Mononuclear cell (primary cell): ENCODE measurements around the gene CLCN1. TPM values are rescaled to one million over a fixed set of nuclear protein-coding genes. Genes with fewer than 3 reads are reported as not detected.
A peak's percentile ranks its signal among the peaks of the same experiment; 100 is the strongest.

ENCODE experiments used
- H3K27me3 ChIP-seq: 2 replicates; pipeline ENCODE4 v1.6.0; 2011; ENCODE audit warnings: low read length, control low read depth; ENCODE audit not compliant: insufficient read depth
- H3K4me1 ChIP-seq: 2 replicates; pipeline ENCODE4 v1.5.1; 2011; ENCODE audit warnings: mild to moderate bottlenecking, low read length, control low read depth; ENCODE audit not compliant: insufficient read depth
- H3K4me3 ChIP-seq: 2 replicates; pipeline ENCODE4 v1.5.1; 2011; ENCODE audit warnings: mild to moderate bottlenecking, low read length, moderate library complexity
- H3K9me3 ChIP-seq: 2 replicates; pipeline ENCODE4 v1.5.1; 2011; ENCODE audit warnings: low read depth, mild to moderate bottlenecking, control low read depth, low read length
- total RNA-seq: library from RNA; depleted of rRNA; stranded (reverse); fragments of >200 nt; gene quantifications from one replicate; pipeline ENCODE4 v1.2.3, GENCODE V29; 2012

CLCN1 gene
- total RNA-seq, 1 donor = 0.21 TPM

DNA sequence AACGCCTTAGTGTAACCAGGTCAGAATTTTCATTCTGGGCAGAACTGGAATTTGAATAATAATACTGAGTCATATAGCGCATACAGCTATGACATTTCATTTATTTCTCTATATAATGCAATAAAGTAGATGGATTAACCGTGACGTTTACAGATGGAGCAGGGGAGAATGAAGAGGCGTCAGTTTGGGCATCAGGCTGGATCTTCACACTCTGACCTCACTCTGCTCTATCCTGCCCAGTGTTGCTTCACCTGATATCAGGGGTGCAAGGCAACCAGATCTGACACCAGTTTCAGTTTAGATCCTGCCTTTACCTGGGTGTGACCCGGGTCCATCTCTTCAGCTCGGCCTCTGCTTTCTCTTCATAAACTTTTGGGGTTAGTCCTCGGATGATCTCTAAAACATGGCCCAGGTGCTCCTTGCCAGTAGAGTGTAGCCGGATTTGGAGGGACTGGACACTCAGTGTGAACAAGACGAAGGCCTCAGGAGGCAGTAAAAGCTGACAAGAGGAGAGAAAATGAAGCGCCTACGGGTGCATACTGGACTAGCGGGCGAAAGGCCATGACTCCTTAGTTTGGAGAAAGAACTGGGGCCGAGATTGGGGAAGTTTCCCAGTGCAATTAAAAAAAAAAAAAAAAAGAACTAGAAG lies 63.8 kb downstream of the CLCN1 start:
- no peaks in the 10 kb centered on the region for H3K27me3 ChIP-seq
- H3K4me3 ChIP-seq = peak overlapping the region; percentile 93

DNA sequence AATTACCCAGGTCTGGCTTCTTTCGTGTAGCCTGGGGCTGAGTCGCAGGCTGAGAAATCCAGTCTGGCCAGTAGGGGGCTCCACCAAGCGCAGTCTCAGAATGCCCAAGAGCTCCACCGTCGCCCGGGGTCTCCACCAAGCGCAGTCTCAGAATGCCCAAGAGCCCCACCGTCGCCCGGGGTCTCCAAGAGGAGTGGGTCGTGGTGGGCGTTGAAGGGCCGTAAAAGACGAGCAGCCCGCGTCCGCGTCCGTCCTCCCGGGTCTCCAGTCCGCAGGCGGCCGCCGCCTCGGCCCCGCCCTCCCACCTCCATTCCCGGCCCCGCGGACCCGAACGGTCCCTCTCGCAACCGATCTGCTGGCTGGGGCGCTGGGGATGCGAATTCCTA lies 64.3 kb downstream of the CLCN1 start:
- Histone ChIP-seq H3K9me3 (no peaks in the 10 kb centered on the region), H3K27me3 (no peaks in the 10 kb centered on the region), H3K4me1 (peaks cover 83% of the 10 kb centered on the region), H3K4me3 (peak overlapping the region; percentile 93)

More for the DNA sequence above, 63.8 kb downstream of the CLCN1 start:
- Histone ChIP-seq H3K9me3 (no peaks in the 10 kb centered on the region), H3K4me1 (peaks cover 83% of the 10 kb centered on the region)

DNA sequence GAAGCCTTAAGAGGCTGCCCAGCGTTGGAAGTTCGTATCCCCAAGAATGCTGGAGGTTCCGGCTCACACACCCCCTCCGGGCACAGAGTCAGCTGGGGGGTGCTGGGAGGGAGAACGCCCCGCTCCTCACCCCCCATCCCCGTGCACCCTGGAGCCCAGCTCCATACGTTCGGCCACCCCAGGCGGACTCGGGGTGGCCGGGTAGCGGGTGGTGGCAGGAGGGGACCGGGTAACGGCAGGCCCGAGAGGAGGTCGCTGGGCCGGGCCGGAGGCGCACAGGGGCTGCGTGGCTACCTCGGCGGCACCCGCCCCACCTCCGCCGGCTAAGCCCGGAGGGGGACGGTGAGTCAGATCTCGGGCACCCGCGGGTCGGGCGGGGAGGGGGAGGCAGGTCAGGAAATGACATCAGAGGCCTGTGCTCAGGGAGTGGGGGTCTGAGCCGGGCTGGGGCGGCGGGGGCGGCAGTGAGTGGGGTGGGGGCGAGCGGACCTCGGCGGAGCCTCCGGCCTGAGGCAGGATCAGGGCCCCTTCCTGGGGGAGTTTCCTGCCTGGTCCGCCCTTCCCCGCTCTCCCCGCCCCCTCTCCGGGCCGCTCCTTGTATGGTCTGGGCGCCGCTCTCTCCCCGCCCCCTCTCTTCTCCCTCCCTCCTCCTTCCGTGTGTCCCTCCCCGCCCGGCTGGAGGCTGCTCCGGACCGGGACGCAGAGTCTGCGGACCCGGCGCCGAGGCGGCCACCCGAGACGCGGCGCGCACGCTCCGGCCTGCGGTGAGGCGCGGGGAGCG lies 64.9 kb downstream of the CLCN1 start, which contains the start of gene ZYX:
Gene ZYX, plus strand, starts transcription at position 700 of the 781 bp plus-strand sequence. CDS start 227 bp downstream, outside the sequence.
- no peaks in the 10 kb centered on the region for H3K9me3 ChIP-seq
- H3K4me1 ChIP-seq = peaks cover 83% of the 10 kb centered on the region
- H3K27me3 ChIP-seq = no peaks in the 10 kb centered on the region
- H3K4me3 ChIP-seq = peak within 1 kb of the TSS; percentile 93

DNA sequence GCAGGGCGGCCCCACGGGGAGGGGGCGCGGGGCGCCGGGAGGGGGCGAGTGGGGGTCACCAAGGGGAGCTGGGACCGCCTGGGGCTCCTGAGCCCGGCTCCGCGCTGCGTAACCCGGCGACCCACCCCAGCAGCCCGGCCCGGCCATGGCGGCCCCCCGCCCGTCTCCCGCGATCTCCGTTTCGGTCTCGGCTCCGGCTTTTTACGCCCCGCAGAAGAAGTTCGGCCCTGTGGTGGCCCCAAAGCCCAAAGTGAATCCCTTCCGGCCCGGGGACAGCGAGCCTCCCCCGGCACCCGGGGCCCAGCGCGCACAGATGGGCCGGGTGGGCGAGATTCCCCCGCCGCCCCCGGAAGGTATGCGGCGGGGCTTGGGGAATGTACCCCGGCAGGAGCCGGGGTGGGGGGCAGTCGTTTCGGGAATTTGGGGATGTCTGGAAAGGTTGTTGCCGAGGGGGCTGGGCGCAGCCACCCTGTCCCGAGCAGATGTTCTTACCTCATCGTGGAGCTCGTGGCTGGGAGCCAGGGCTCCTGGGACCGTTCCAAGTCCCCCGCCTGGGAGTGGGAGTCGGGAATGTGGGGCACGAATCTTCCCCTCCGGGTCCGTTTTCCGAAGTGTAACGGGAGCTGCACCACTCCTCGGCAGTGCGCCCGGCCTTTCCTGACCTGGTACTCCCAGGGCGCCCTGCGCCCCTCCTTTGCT lies 65.7 kb downstream of the CLCN1 start:
- Histone ChIP-seq H3K9me3 (no peaks in the 10 kb centered on the region), H3K4me1 (peaks cover 83% of the 10 kb centered on the region), H3K27me3 (no peaks in the 10 kb centered on the region), H3K4me3 (peak overlapping the region; percentile 93)

DNA sequence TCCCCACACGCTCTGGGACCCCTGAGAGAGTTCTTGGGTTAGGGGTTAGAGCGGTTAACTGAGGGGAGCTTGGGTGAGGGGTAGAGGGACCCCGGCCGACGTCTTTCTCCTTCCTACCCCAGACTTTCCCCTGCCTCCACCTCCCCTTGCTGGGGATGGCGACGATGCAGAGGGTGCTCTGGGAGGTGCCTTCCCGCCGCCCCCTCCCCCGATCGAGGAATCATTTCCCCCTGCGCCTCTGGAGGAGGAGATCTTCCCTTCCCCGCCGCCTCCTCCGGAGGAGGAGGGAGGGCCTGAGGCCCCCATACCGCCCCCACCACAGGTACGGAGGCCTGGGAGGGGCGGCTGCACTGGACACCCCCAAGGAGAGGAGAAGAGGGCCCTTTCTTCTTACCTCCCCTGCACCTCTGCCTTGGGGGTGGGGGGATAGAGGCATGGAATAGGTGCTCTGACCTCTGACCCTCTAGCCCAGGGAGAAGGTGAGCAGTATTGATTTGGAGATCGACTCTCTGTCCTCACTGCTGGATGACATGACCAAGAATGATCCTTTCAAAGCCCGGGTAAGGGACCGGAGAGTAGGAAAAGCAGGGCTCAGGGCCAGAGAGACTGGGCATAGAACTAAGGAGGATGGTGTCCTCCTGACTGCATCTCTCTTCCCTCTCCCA lies 66.3 kb downstream of the CLCN1 start:
- peak overlapping the region; percentile 93 for H3K4me3 ChIP-seq
- peaks cover 83% of the 10 kb centered on the region for H3K4me1 ChIP-seq
- H3K9me3 ChIP-seq = no peaks in the 10 kb centered on the region
- H3K27me3 ChIP-seq = no peaks in the 10 kb centered on the region

DNA sequence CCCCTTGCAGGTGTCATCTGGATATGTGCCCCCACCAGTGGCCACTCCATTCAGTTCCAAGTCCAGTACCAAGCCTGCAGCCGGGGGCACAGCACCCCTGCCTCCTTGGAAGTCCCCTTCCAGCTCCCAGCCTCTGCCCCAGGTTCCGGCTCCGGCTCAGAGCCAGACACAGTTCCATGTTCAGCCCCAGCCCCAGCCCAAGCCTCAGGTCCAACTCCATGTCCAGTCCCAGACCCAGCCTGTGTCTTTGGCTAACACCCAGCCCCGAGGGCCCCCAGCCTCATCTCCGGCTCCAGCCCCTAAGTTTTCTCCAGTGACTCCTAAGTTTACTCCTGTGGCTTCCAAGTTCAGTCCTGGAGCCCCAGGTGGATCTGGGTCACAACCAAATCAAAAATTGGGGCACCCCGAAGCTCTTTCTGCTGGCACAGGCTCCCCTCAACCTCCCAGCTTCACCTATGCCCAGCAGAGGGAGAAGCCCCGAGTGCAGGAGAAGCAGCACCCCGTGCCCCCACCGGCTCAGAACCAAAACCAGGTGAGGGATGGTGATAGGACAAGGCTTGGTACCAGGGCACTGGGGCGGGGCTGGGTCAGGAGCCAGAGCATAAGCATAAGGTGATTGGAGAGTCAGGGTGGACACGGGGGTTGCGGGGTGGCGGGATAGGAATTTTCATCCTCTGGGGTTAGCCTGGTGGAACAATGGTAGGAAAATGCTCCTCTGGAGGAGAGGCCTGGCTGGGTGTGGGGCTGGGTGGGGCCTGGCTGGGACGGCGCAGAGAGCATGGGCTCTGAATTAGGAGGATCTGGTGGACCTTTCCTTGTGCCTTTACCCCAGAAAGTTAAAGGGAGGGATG lies 67.1 kb downstream of the CLCN1 start:
- H3K4me3 ChIP-seq = peak overlapping the region; percentile 93
- peaks cover 83% of the 10 kb centered on the region for H3K4me1 ChIP-seq
- H3K27me3 ChIP-seq = no peaks in the 10 kb centered on the region
- H3K9me3 ChIP-seq = no peaks in the 10 kb centered on the region

DNA sequence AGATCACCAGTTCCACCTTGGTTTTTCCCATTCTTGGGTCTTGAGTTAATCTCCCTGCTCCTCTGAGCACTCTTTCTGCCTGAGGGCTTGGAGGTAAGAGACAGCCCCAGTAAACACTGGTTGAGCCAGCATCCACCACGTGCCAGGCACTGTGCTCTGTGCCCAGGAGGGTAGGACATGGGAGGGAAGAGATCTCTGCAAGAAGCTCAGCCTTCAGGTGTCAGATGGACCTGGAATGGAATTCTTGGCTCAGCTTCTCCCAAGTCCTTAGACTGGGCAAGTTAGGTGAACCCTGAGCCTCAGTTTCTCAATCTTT lies 67.7 kb downstream of the CLCN1 start:
- H3K4me1 ChIP-seq = peaks cover 79% of the 10 kb centered on the region
- no peaks in the 10 kb centered on the region for H3K9me3 ChIP-seq
- peak overlapping the region; percentile 93 for H3K4me3 ChIP-seq
- H3K27me3 ChIP-seq = no peaks in the 10 kb centered on the region

DNA sequence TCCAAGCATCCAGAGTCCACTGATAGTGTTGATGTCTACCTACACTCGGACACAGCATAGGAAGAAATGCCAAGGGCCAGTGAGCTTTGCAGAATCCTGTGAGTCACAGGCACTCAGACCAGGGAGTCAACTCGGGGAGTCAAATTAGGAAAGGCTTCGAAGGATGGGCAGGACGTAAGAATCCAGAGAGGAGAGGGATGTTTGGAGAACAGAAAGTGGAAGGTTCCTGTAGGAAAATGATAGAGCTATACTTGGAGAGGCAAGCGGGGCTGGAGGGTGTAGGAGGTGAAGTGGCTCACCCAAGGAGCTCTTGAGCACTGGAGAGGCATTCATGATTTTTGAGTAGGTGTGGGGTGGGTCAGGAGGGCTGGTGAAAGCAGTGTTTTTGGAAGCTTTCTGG lies 68.2 kb downstream of the CLCN1 start:
- no peaks in the 10 kb centered on the region for H3K9me3 ChIP-seq
- H3K4me1 ChIP-seq = peaks cover 73% of the 10 kb centered on the region
- H3K27me3 ChIP-seq = no peaks in the 10 kb centered on the region
- H3K4me3 ChIP-seq = peak overlapping the region; percentile 93

DNA sequence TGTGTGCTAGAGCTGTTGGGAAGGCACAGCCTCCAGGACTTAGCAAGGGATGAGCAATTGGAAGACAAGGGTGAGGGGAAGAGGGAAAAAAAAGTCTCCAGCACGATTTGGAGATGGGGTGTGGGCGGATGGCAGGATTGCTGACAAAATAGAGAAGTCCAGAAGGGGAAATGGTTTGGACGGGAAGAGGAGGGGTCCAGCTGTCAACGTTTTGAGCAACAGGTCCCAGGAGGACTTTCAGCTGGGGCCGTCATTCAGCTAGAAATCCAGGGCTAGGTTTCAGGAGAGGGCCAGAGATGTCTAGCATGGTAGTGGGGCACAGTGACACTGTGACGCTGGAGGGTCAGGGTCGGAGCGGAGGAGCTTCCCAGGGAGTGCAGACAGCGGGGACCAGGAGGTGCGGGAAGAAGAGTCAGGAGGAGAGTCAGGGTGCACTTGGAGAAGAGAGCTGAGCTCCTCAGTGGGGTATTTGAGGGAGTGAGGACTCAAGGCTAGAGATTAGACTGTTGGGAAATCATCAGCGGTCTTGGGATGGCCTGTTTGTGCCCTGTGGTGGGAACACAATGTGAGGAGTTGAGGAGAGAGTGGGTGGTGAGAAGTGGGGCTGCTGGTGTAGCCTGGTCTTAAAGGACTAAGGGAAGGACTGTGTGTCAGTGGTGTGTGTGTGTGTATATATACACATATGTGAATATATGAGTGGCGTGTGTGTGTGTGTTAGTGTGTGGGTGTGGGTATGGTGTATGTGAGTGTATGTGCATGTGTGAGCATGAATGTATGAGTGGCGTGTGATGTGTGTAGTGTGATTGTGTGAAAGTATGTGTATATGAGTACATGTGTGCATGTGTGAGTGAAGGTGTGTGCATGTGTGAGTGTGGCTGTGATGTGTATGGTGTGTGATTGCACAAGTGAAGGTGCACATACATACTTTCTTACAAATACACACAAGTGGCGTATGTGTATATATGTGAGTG lies 69.0 kb downstream of the CLCN1 start:
- Histone ChIP-seq H3K4me3 (peak overlapping the region; percentile 93), H3K4me1 (peaks cover 65% of the 10 kb centered on the region), H3K27me3 (no peaks in the 10 kb centered on the region), H3K9me3 (no peaks in the 10 kb centered on the region)

DNA sequence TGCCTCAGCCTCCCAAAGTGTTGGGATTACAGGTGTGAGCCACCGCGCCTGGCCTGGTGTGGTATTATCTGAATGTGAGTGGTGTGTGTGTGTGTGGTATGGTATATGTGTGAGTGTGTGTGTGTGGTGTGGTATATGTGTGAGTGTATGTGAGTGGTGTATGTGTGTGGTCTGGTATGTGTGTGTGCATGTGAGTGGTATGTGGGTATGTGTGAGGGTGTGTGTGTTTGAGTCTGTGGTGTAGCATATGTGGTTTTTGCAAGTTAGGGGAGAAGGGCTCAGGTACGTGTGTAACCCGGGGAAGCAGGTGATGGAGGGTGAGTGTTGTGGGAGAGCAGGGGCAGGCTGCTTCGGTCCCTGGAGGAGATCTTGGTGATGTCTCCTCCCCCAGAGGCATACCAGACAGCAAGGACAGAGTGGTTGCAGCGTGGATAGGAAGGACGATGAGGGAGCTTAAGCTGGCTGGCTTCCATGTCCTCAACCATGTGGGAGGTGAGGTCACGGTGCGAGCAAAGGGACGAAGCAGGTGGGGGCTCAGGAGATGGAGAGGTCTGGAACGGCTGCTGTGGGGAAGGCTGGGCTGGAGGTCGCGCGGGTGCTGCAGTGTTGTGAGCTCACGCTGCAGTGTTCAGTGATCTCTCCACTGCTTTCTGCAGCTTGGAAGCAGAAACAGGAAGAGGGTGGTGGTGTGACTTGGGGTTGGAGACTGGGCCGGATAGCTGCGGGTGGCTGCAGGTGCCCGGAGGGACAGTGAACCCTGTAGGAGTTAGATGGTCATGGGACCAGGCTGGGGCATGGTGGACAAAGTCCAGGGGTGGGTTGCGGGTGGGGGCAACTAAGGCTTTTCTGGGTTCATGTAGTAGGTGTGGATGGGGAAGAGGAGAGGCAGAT lies 70.2 kb downstream of the CLCN1 start:
- Histone ChIP-seq H3K4me1 (peaks cover 64% of the 10 kb centered on the region), H3K4me3 (peak overlapping the region; percentile 93), H3K27me3 (no peaks in the 10 kb centered on the region), H3K9me3 (no peaks in the 10 kb centered on the region)

DNA sequence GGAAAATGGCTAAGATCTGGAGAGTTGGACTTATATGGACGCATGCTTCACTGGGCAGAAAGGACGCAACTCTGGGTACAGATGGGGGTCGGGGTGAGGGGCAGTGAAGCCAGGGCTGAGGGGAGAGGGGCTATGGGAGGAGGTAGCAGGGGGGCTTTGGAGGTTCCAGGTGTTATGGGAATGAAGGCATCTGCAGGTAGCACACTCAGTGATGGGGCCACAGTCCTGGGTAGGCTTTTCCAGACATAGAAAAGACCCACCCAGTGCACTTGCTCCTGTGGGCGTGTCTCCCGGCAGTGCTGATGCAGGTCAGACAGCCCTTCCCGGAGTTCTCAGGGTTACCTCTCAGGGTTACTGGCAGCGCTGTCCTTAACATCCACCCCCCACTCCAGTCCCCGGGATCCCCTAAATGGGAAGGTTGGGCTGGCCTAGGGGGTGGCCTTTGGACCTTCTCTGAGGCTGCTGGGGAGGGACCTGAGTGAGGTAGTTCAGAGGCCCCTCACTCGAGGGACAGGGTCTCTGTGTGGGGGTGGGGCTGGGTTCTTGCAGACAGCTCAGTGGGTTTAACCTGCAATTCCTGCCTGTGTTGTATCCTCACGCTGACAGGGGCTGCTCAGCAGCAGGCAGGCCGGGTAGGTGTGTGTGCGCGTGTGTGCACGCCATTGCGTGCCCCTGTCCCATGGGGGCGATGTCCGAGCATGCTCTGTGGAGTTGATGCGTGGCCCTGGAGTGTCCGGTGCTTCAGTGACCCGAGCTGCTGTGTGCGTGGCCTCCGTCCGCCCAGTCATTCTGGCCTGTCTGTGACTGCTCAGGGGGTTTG lies 71.5 kb downstream of the CLCN1 start:
- Histone ChIP-seq H3K9me3 (no peaks in the 10 kb centered on the region), H3K4me1 (peaks cover 58% of the 10 kb centered on the region), H3K27me3 (no peaks in the 10 kb centered on the region), H3K4me3 (no peak overlapping the region)

DNA sequence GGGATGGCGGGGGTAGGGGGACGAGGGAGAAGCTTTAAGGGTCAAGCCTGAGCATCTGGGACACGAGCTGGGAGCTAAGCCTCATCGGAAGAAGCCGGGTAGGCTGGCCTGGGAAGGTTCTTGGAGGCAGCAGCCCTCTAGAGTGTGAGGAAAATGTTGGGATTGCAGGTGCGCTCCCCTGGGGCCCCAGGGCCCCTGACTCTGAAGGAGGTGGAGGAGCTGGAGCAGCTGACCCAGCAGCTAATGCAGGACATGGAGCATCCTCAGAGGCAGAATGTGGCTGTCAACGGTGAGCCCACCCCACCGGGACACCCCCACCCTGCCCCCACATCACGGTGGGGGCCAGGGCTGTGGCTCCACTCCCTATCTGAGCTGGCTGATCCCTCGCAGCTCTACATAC lies 72.1 kb downstream of the CLCN1 start:
- no peak overlapping the region for H3K4me3 ChIP-seq
- no peaks in the 10 kb centered on the region for H3K27me3 ChIP-seq
- H3K9me3 ChIP-seq = no peaks in the 10 kb centered on the region
- peaks cover 51% of the 10 kb centered on the region for H3K4me1 ChIP-seq
